Right kidney (tissue), 1 donor: ENCODE measurements around the gene AKT2.

Experiments used
- DNase-seq: peaks from one replicate; pipeline ENCODE4 v3.0.0-alpha.2; 2016

AKT2 gene

DNA sequence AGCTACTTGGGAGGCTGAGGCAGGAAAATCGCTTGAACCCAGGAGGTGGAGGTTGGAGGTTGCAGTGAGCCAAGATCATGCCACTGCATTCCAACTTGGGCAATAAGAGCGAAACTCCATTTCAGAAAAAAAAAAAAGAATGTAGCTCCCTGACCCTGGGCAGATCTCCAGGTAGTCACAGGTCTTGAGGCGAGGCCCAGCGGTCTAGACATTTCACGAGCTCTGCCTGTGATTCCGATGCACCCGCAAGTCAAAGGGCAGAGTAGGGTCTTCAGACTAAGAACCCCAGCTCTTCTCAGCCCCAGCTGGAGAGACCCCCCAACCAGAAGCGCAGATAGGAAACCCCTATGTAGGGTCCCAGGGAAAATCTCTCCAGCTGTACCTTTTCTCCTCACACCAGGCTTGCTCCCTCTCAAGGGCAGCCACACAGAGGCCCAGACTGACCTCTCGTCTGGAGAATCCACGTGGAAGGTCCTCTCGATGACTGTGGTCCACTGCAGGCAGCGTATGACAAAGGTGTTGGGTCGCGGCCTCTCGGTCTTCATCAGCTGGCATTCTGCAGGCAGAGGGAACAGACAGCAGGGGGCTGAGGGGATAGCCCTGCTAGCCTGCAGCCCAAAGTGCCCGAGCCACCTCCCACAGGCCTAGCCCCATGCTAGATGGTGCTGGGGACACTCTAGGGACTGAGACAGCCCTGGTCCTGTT is 30.3 kb downstream of the AKT2 start:
- DNase-seq: no peak

DNA sequence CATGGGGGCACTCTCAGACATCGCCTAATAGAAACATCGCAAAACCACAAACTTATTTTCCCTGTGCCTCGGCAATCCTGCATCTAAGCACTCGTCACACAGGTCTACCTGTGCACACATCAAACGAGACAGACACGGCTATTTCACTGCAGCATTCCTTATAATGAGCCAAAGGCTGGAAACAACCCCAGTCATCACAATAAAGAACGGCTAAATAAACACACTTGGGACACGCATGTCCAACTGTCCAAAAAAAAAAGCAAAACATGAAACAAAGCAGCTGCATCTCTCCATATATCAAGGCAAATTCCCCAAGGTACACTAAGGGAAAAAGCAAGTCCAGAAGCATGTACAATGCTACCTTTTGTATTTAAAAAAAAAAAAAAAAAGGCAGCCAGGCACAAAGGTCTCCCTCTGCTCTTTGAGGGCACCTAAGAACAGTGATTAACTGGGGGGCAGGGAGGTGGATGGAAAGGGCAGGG is 31.5 kb downstream of the AKT2 start:
- DNase-seq: no peak

DNA sequence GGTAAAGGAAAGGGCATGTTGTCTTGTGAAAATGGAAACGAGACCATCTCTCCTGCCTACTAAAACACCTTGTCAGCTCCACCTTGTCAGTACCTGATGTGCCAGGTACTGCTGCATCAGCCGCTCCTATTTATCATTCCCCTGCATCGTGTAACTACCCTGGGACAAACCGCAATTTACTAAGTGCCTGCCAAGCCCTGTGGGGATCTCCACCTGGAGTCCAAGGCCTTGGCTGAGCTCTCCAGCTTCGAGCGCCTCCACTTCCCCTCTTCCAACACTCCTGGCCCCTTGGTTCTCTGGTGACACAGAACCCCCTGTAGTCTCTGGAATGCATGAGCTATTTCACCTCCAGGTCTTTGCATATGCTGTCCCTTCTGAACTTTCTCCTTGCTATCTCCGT is 32.8 kb downstream of the AKT2 start:
- no peak for DNase-seq

DNA sequence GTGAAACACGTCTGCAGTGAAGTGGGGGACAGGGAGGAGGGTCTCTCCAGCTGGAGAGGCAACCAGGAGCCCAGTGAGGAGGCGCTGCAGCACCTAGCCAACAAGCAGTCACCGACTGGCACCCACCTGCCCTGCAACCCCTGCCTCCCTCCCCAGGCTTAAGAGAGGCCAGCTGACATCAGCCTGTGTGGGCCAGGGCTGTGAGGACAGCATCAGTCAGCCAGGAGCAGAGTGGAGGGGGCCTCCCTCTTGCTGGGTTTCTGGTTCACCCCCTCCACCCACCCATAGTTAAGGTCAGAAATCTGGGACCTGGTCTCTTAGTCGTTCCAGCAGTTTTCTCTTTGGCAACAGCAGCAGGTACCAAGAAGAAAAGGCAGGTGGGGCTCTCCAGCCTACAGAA is 33.2 kb downstream of the AKT2 start:
- DNase-seq: no peak

DNA sequence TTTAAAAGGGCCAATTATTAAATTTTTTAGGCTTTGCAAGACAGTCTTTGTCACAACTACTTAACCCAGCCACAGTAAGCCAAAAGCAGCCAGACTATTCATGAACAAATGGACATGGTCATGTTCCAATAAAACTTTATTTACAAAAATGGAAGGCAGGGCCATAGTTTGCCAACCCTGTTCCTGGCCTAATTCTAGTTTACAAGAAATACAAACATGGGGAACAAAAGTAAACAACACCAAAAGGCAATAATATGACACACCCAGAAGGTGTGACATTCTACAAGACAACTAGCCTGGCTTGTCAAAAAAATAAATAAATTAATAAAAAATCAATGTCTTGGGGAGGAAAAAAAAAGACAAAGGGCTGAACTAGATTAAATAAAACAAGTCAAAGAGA is 33.9 kb downstream of the AKT2 start:
- DNase-seq: no peak

DNA sequence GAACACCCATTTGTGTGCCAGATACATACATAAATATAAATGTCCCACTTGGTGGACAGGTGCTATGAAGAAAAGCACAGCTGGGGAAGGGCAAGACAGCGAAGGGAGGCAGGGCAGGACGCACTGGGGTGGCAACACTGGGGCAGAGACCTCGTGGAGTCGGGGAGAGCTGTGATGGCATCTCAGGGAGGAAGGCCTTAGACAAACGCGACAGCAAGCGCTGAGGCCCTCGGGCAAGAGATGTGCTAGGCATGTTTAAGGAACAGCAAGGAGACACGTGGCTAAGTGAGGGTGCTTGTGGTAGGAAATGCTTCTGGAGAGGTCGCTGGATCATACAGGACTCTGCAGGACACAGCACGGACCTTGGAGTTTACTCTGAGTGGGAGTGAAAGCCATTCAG is 35.4 kb downstream of the AKT2 start:
- DNase-seq: no peak

DNA sequence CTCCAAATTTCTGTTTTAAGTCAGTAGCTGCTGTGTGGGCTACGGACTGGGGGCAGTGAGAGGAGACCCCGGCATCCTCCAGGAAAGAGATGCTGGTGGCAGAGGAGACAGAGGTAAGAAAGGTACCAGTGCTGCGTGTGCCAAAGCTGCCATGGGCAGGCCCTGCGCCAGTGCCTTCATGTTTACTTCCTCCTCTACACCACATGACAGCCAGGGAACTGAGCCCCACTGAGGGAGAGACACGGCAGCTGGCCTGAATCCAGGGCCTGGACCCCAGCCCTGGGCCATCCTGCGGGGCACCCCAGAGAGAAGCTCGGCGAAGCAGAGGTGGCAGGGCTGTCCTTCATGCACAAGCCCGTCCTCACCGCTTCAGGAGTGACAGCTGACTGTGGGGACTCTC is 35.9 kb downstream of the AKT2 start:
- no peak for DNase-seq

DNA sequence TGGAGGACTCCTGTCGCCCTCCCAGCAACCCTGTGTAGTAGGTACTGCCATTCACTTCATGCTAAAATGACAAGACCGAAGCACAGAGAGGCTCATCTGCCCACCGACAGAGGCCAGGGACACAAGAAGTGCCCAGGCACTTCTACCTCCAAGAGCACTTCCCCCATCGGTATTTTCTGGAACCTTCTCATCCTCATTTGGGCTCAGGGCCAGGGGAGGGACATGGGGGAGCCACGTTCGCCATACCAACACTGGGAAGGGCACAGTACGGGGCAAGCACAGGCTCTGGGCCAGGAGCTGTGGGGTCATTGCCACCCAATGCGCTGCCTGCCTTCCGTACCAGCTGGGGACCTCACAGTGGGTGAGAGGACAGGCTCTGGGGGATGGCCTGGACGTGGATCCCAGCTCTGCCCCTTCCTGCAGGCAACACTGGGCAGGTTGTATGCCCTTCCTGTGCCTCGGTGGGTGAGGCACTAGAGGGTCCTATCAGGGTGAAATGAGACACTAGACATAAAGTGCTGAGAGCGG is 37.3 kb downstream of the AKT2 start:
- no peak for DNase-seq

DNA sequence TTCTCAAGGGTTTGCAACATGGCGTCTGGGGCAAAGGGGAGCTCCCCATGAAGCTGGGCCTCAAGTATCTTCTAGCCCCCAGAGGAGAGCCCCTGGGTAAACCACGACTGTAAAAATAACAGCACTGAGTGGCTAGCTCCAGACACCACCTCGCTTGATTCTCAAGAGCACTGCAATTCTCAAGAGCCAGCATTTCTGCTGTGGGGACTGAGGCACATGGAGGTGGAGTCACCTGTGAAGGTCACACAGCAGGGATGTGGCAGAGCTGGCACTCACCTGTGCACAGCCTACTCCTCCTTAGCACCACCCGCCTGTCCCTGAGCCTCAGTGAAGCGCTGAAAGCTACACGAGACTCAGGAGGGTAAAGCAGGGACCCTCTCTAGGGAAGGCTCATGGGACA is 38.0 kb downstream of the AKT2 start:
- DNase-seq: no peak

DNA sequence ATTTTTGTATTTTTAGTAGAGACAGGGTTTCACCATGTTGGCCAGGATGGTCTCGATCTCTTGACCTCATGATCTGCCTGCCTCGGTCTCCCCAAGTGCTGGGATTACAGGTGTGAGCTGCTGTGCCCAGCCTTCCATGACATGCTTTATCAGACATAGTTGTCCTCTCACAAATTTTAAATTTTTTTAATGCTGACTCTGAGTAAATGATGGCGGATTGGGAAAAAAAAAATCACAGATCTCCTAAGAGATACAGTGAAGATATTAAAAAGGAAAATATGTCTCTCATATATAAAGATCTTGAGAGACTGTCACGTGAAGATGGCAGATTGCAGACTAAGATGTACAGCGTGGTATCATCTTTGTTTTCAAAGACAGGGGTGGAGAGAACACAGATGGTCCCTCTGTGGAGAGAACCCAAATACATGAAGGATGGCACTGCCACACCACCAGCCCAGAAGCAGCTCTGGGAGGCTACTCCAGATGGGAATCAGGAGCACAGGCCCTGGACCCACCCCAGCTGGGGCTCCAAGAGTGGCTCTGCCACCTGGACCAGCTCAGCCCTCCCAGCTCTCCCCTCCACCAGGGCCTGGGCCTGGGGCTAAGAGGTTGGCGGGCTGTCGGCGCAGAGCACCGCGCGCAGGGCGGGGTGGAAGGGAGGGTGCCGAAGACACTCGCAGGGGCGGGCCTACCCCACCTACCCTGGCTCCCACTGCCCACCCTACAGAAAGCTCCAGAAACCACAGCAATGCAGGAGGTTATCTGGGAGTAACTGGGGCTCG is 38.7 kb downstream of the AKT2 start:
- no peak for DNase-seq

DNA sequence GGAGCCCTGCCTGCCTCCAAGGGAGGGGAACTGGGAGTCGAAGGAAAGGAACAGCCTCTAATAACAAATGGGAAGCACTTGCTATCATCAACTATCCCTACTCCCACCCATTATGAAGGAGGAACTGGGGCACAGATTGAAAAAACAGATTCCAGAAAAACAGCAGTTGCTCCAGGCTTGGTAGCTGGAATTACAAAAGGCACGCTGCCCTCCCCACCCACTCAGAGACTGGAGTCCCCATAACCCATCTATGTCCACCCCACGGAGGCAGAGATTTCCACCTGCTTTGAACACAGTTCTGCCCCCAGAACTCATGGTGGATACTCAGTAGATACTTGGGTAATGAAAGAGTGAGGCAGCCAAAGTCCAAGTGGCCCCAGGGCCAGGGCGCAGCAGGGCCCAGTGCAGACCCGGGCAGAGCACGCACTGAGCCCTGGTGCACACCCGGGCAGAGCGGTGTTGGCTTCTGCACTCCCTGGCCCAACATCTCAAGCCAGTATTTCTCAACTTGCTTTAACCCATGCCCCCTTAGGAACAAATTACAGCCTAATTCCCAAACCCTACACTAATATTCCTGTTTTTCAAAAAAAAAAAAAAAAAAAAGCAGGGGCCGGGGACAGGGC is 39.5 kb downstream of the AKT2 start:
- no peak for DNase-seq

DNA sequence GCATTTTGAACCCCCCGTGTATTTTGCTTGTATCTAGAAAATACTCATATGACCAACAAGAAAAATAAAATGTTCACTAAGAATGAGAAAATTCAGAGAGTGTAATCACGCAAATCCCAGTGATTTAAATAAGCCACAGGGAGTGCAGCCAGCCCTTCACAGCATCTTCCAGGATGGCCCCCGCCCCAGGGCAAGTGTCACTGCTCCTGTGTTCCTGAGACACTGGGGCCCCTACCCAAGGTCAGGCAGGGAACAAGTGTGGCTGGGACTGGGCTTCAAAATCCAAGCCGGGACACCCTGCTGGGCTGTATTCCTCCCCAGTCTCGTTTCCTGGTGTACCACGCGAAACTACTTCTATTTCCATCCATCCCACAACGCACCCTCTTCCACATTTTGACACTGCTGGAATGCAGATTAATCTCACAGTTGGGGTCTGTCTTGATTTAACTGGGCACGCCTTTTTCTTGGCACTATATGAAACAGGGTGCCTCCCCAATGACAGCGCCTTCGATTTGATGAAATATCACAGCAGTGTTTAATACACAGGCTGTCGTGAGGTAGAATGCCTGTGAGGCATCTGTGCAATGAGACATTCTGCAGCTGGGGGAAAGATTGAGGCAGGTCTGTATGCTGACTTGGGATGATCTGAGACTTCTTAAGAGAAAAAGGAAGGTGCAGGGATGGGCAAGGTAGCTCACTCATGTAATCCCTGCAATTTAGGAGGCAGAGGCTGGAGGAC is 40.4 kb downstream of the AKT2 start:
- DNase-seq: no peak

DNA sequence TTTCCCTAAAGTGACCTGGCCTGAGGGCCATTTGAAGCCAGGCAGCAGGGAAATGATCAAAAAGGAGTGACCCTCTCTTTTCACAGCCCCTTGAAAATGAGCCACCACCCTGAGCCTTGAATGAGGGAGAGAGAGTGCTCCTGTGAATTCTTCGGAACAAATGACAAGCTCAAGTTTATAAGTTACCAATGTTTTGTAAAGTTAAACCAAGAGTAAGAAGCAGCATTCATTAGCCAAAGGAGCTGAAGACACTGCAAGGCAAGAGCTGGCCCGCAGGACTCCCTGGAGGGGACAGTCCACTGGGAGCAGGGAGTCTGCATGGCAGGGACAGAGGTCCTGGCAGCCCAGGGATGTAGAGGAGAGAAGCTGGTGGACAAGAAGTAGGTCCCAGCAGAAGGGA is 42.0 kb downstream of the AKT2 start:
- DNase-seq: no peak

DNA sequence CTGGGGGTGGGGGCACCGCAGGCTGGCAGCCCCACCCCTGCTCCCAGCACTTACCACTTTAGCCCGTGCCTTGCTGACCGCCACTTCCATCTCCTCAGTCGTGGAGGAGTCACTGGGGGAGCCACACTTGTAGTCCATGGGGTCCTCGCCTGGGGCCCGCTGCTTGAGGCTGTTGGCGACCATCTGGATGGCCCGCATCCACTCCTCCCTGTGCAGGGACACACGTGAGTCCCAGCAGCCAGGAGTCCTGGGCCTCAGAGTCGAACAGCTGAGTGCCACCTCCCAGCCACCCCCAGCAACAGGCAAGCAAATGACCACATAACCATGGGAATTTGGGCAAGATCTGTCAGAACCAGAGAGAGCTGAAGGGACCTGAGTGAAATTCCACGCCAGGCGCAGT is 42.7 kb downstream of the AKT2 start:
- no peak for DNase-seq

DNA sequence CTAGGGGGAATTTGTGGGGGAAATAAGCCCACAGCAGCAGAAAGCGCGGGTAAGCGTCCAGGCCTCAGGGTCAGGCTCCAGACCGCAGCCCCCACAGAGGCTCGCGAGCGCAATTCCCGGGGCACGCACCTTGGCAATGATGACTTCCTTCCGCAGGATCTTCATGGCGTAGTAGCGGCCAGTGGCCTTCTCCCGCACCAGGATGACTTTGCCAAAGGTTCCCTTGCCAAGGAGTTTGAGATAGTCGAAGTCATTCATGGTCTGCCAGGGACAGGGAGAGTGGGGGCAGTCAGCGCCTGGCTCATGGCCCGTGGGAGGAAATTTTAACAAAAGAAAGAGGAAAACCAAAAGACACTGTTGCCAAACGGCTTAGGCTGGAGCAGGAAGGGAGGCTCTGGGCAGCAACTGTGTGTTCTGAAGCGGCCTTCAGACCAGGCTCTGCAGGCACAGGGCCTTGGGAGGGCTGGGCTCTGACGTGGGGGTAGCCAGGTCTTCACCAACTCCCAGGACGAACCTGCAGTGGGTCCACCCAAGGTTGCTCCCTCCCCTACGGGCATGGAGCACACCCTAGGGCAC is 43.2 kb downstream of the AKT2 start:
- no peak for DNase-seq

DNA sequence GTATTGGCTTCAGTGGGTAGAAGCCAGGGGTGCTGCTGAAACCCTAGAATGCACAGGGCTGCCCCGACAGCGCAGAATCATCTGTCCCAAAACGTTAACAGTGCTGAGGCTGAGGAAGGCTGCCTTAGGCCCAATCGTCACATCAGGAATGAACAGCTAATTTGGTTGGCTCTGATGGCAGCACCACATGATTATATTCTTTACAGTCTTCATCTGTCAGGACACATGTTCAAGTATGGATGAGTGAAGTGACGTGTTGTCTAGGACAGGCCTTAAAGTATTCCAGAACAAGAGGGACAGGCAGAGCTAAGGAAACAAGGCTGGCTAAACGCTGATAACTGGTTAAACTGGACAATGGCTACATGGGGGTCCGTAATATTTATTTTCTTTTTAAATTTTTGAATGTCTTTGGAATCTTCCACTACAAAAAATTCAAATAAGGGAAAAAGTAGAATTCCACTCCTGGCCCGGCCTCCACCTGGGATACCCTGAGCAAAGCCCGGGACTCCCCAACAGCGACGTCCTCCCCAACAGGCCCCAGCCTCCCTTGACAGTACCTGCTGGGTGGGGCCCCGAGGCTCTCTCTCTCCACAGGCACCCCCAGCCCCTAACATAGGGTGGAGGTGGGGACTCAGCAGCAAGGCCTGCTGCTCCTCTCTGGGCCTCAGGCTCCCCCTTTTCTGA is 43.9 kb downstream of the AKT2 start:
- no peak for DNase-seq

DNA sequence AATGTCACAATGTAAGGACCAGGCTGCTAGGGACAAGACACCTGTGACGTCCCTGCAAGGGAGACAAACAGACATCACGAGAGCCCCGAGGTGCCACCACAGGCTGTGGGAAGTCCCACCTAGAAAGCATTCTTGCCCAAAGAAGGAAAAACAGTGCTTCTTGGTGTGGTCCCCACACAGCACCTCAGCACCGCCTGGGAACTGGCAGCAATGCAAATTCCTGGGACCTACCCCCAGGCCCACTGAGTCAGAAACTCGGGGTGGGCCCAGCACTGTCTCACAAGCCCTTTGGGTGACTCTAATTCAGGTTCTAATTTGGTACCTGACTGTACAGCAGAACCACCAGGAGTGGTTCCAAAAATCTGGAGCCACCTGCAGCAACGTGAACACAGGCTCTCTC is 44.8 kb downstream of the AKT2 start:
- DNase-seq: no peak

DNA sequence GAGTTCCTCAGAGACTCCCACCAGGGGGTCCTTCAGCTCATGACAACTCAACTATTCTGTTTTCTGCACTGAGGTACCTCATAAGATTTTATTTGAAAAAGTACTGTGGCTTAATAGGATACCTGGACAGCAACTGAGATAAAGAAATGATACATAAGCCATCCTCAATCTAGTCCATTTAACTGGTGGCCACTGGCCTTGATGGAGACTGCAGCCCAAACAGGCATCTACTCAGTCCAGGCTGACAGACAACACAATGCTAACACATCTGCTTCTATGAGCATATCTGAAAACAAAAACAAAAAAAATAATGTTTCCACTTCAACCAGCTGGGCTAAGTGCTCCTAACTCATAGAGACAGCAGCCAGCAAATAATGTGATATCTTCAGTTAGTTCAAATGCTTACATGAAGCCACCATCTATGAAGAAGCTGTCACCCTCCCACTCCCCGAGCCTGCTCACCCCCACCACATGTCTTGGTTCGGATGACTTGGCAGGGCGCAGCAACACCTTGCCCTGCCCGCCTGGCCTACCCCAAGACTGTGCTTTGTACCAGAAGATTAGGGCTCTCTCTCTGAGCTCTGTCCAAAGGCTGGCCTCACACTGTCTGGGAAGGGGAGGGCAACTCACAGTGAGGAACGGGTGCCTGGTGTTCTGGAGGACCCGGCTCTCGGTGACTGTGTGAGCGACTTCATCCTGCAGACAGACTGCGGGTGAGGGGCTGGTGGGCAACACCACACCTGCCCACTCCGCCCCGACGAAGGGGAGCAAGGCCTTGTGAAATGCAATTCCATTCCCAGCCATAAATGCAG is 45.5 kb downstream of the AKT2 start:
- no peak for DNase-seq

DNA sequence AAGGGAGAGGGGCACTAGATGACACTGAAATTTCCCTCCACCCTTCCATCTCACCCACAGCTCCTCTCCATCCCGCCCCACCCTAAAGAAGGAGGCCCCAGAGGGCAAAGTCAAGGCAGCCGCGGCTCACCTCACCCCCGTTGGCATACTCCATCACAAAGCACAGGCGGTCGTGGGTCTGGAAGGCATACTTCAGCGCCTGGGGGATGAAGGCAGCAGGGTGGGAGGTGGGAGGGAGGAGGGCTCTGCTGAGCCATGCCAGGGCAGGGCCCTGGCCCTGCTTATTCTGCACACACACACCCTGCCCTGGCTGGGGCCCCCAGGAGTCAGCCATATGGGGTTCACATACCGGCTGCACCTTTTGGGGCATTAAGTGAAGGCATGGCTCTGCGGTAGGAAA is 46.4 kb downstream of the AKT2 start:
- DNase-seq: no peak

DNA sequence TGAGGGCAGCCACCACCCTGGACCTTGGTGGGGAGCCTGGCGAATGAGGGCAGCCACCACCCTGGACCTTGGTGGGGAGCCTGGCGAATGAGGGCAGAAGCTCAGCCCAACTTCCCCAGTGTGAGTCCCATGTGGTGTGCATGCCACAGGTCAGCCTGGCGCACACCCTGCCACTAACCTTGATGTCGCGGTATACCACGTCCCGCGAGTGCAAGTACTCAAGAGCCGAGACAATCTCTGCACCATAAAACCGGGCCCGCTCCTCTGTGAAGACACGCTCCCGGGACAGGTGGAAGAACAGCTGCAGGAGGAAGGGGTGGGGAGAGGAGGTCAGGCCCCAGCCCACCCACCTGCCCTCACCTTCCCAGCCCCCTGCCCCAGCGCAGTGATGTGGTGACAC is 47.4 kb downstream of the AKT2 start:
- no peak for DNase-seq

DNA sequence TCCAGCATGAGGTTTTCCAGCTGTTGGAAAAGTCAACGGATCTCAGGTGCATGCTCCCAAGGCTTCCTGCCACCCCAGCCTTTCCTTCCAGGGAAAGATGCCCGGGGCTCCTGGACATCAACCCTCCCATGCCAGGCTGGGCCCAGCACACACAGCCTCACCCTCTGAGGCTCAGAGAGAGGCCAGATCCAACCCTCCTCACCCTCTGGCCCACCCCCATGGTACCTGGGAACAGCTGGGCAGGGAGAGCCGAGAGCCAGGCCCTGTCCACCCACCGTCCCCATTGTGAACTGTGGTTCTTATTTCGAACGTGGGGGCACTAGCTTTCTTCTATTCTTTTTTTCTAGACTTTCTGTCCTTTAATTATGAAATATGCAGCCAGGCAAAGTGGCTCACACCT is 48.8 kb downstream of the AKT2 start:
- no peak for DNase-seq
